ENCODE results near the gene KCNJ1.

DNA sequence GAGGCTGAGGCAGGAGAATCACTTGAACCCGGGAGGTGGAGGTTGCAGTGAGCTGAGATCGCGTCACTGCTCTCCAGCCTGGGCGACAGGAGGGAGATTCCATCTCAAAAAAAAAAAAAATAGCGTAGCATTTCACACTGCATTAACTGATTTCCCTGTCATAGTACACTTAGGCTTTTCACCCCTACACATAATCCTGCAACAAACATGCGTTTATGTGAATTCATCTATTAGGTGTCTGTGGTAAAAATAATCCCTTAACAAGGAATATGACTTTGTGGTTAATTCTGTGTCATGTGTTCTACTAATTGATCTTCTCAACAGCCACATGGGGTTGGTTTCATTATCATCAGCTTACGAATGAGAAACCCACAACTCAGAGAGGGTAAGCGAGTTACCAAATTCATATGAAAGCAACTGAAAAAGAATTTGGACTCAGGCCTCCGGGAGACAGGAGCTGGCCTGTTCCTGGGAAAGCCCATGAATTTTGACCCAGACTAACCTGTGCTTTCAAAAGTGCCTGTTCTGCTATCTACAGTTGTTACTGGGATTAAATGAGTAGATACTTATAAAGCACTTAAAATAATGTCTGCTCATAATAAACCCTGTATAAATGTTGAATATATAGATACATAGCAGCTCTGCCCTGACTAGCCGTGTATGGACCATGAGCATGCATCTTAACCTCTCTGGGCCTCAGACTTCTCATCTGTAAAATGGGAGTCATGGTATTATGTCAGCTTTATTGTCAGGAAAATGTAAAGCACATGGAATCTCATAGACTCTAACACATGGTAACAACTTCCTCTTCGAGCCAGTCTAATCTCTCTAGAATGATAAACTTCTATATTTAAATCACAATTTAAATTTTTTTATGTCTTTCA is 36.6 kb downstream of the KCNJ1 start:
- TF ChIP-seq ZNF207 (IDR thresholded peaks at IDR 0.05; ENCODE audit: borderline replicate concordance) (no peak), SIN3A (IDR thresholded peaks at IDR 0.05; ENCODE audit: low read depth, low read length) (no peak), NR2C2 (IDR thresholded peaks at IDR 0.05; ENCODE audit: borderline replicate concordance, control insufficient read depth, insufficient read length, low read depth) (no peak), EP300 (IDR thresholded peaks at IDR 0.05; ENCODE audit: borderline replicate concordance in 1 of 2, control insufficient read depth in 1 of 2, low read depth in 2 of 2, low read length in 2 of 2) (peak; percentile 82 to 86; a peak in 3 of 4 replicates), E2F4 (IDR thresholded peaks at IDR 0.05; ENCODE audit: low read depth, low read length) (no peak), ZNF274 (IDR thresholded peaks at IDR 0.05; ENCODE audit: insufficient read depth, insufficient read length) (no peak), POLR2A (IDR thresholded peaks at IDR 0.05; ENCODE audit: low read depth, low read length) (no peak), SMC3 (IDR thresholded peaks at IDR 0.05; ENCODE audit: borderline replicate concordance, low read length) (no peak), ZZZ3 (IDR thresholded peaks at IDR 0.05; ENCODE audit: control insufficient read depth, insufficient read length, low read depth) (no peak)
- TF ChIP-seq, protein P1, sequence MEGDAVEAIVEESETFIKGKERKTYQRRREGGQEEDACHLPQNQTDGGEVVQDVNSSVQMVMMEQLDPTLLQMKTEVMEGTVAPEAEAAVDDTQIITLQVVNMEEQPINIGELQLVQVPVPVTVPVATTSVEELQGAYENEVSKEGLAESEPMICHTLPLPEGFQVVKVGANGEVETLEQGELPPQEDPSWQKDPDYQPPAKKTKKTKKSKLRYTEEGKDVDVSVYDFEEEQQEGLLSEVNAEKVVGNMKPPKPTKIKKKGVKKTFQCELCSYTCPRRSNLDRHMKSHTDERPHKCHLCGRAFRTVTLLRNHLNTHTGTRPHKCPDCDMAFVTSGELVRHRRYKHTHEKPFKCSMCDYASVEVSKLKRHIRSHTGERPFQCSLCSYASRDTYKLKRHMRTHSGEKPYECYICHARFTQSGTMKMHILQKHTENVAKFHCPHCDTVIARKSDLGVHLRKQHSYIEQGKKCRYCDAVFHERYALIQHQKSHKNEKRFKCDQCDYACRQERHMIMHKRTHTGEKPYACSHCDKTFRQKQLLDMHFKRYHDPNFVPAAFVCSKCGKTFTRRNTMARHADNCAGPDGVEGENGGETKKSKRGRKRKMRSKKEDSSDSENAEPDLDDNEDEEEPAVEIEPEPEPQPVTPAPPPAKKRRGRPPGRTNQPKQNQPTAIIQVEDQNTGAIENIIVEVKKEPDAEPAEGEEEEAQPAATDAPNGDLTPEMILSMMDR (IDR thresholded peaks at IDR 0.05 in 2 of 3, conservative IDR thresholded peaks at IDR 0.05 in 1 of 3; ENCODE audit: control insufficient read depth in 2 of 3, extremely low read depth in 1 of 3, insufficient read depth in 1 of 3, low read depth in 3 of 3, low read length in 3 of 3) = no peak
- TF ChIP-seq, protein P2, sequence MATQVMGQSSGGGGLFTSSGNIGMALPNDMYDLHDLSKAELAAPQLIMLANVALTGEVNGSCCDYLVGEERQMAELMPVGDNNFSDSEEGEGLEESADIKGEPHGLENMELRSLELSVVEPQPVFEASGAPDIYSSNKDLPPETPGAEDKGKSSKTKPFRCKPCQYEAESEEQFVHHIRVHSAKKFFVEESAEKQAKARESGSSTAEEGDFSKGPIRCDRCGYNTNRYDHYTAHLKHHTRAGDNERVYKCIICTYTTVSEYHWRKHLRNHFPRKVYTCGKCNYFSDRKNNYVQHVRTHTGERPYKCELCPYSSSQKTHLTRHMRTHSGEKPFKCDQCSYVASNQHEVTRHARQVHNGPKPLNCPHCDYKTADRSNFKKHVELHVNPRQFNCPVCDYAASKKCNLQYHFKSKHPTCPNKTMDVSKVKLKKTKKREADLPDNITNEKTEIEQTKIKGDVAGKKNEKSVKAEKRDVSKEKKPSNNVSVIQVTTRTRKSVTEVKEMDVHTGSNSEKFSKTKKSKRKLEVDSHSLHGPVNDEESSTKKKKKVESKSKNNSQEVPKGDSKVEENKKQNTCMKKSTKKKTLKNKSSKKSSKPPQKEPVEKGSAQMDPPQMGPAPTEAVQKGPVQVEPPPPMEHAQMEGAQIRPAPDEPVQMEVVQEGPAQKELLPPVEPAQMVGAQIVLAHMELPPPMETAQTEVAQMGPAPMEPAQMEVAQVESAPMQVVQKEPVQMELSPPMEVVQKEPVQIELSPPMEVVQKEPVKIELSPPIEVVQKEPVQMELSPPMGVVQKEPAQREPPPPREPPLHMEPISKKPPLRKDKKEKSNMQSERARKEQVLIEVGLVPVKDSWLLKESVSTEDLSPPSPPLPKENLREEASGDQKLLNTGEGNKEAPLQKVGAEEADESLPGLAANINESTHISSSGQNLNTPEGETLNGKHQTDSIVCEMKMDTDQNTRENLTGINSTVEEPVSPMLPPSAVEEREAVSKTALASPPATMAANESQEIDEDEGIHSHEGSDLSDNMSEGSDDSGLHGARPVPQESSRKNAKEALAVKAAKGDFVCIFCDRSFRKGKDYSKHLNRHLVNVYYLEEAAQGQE (IDR thresholded peaks at IDR 0.05; ENCODE audit: low read depth, low read length) = no peak

Measured in GM12878 (cell line).